ENCODE results near the gene THAP8.

DNA sequence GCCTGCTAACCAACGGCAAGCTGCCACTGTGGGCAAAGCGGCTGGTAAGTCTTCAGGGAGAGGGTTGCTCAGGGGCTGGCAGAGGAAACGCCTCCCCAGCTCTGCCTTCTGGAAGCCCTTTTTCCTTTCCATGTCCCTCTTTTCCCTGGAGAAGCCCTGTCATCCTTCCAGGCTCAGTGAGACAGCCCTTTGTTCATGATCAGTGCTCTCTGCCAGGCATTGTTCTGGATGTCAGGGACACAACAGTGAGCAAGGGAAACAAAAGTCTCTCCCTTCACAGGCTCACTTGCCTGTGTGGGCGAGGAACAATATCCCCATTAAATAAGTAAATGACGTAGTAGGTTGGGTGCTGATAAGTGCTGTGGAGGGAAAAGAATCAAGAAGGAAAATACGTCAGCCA is 43.0 kb upstream of the THAP8 start:
- TF ChIP-seq EZH2phosphoT487 (IDR thresholded peaks at IDR 0.05; ENCODE audit: borderline replicate concordance) = no peak
- TF ChIP-seq CTCF (conservative IDR thresholded peaks at IDR 0.05; ENCODE audit: low read length) = no peak

Data from Loucy (cell line).